ENCODE results near the gene DERL3.

The DERL3 gene

GRCh38 chr22:23825246-23825905 is 13.4 kb downstream of the DERL3 start:
- Histone ChIP-seq H3K36me3 (ENCODE audit: control insufficient read depth, insufficient read depth, low read length) (peaks cover 32% of the 10 kb centered on the region), H3K9ac (ENCODE audit: low read length) (no peak overlapping the region), H3K4me1 (ENCODE audit: control insufficient read depth, insufficient read depth, low read length) (peaks cover 3% of the 10 kb centered on the region), H3K9me3 (ENCODE audit: control insufficient read depth, low read length) (no peaks in the 10 kb centered on the region), H3K27me3 (ENCODE audit: control insufficient read depth, insufficient read depth, low read length) (no peaks in the 10 kb centered on the region), H3K4me3 (ENCODE audit: low read length) (no peak overlapping the region)

GRCh38 chr22:23824476-23825245 is 14.1 kb downstream of the DERL3 start:
- no peak overlapping the region for H3K9ac ChIP-seq (ENCODE audit: low read length)

GRCh38 chr22:23823331-23823791 is 15.4 kb downstream of the DERL3 start:
- H3K9ac ChIP-seq (ENCODE audit: low read length): no peak overlapping the region
- H3K4me1 ChIP-seq (ENCODE audit: control insufficient read depth, insufficient read depth, low read length): peaks cover 3% of the 10 kb centered on the region
- H3K4me3 ChIP-seq (ENCODE audit: low read length): no peak overlapping the region
- H3K36me3 ChIP-seq (ENCODE audit: control insufficient read depth, insufficient read depth, low read length): peaks cover 32% of the 10 kb centered on the region
- H3K27me3 ChIP-seq (ENCODE audit: control insufficient read depth, insufficient read depth, low read length): no peaks in the 10 kb centered on the region
- no peaks in the 10 kb centered on the region for H3K9me3 ChIP-seq (ENCODE audit: control insufficient read depth, low read length)

More at GRCh38 chr22:23824476-23825245, 14.1 kb downstream of the DERL3 start:
- Histone ChIP-seq H3K9me3 (ENCODE audit: control insufficient read depth, low read length) (no peaks in the 10 kb centered on the region), H3K4me3 (ENCODE audit: low read length) (no peak overlapping the region), H3K4me1 (ENCODE audit: control insufficient read depth, insufficient read depth, low read length) (peaks cover 3% of the 10 kb centered on the region), H3K27me3 (ENCODE audit: control insufficient read depth, insufficient read depth, low read length) (no peaks in the 10 kb centered on the region), H3K36me3 (ENCODE audit: control insufficient read depth, insufficient read depth, low read length) (peaks cover 32% of the 10 kb centered on the region)

DNA sequence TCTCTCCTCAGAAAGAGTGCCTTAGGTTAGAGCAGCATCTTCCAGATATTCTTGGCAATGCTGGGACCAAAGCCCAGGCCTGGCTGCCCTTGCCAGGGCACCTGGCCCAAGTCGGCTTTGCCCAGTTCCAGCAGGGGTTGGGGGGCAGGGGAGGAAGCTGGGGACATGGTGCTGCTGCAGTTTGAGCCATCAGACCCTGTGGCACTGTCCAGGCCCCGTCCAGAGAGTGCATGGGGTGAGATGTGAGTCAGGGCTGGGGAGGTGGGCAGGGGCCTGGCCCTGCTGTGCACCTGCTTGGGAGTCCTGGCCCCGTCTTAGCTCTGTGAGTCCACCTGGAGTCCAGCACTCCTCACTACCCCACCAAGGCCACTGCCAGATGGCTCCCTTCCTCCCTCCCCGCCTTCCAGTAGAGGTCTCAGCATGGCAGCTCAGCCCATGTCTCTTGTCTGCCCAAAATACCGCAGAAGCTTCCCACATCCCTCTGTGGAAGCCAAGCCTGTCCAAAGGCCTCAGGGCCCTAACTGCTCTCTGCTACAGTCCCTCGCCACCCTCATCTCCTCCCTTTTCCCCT is 16.6 kb downstream of the DERL3 start:
- Histone ChIP-seq H3K36me3 (ENCODE audit: control insufficient read depth, insufficient read depth, low read length) (peaks cover 35% of the 10 kb centered on the region), H3K4me3 (ENCODE audit: low read length) (no peak overlapping the region), H3K4me1 (ENCODE audit: control insufficient read depth, insufficient read depth, low read length) (peaks cover 3% of the 10 kb centered on the region), H3K27me3 (ENCODE audit: control insufficient read depth, insufficient read depth, low read length) (no peaks in the 10 kb centered on the region), H3K9ac (ENCODE audit: low read length) (no peak overlapping the region), H3K9me3 (ENCODE audit: control insufficient read depth, low read length) (no peaks in the 10 kb centered on the region)

GRCh38 chr22:23820748-23821211 is 18.0 kb downstream of the DERL3 start:
- peaks cover 3% of the 10 kb centered on the region for H3K4me1 ChIP-seq (ENCODE audit: control insufficient read depth, insufficient read depth, low read length)
- no peaks in the 10 kb centered on the region for H3K27me3 ChIP-seq (ENCODE audit: control insufficient read depth, insufficient read depth, low read length)
- H3K36me3 ChIP-seq (ENCODE audit: control insufficient read depth, insufficient read depth, low read length): peaks cover 37% of the 10 kb centered on the region
- no peaks in the 10 kb centered on the region for H3K9me3 ChIP-seq (ENCODE audit: control insufficient read depth, low read length)
- no peak overlapping the region for H3K4me3 ChIP-seq (ENCODE audit: low read length)
- no peak overlapping the region for H3K9ac ChIP-seq (ENCODE audit: low read length)

GRCh38 chr22:23818541-23818940 is 20.3 kb downstream of the DERL3 start:
- no peaks in the 10 kb centered on the region for H3K27me3 ChIP-seq (ENCODE audit: control insufficient read depth, insufficient read depth, low read length)
- peaks cover 17% of the 10 kb centered on the region for H3K36me3 ChIP-seq (ENCODE audit: control insufficient read depth, insufficient read depth, low read length)

DNA sequence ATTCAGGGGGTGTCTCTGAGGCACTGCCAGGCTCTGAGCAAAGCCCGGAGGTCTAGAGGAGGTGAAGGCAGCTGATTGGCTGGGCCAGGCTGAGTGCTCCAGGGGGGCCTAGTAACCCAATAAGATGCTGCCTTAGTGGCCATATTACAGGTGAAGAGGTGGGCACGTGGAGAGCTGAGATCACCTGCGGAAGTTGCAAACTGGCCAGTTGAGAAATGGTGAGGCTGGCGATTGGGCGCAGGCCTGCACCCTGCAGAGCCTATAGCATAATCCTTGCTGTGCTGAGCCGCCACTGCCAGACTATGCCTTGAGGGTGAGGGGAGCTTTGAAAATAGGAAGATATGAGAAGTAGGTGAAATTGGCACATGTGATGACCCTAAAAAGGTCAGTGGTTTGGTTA is 21.7 kb downstream of the DERL3 start:
- Histone ChIP-seq H3K4me3 (ENCODE audit: low read length) (no peak overlapping the region), H3K27me3 (ENCODE audit: control insufficient read depth, insufficient read depth, low read length) (no peaks in the 10 kb centered on the region), H3K4me1 (ENCODE audit: control insufficient read depth, insufficient read depth, low read length) (peaks cover 3% of the 10 kb centered on the region), H3K9ac (ENCODE audit: low read length) (no peak overlapping the region), H3K9me3 (ENCODE audit: control insufficient read depth, low read length) (no peaks in the 10 kb centered on the region), H3K36me3 (ENCODE audit: control insufficient read depth, insufficient read depth, low read length) (peaks cover 15% of the 10 kb centered on the region)

More at GRCh38 chr22:23818541-23818940, 20.3 kb downstream of the DERL3 start:
- Histone ChIP-seq H3K9ac (ENCODE audit: low read length) (no peak overlapping the region), H3K4me3 (ENCODE audit: low read length) (no peak overlapping the region), H3K9me3 (ENCODE audit: control insufficient read depth, low read length) (no peaks in the 10 kb centered on the region), H3K4me1 (ENCODE audit: control insufficient read depth, insufficient read depth, low read length) (peaks cover 3% of the 10 kb centered on the region)

GRCh38 chr22:23816156-23816976 is 22.4 kb downstream of the DERL3 start:
- Histone ChIP-seq H3K4me3 (ENCODE audit: low read length) (no peak overlapping the region), H3K36me3 (ENCODE audit: control insufficient read depth, insufficient read depth, low read length) (peaks cover 15% of the 10 kb centered on the region), H3K9me3 (ENCODE audit: control insufficient read depth, low read length) (no peaks in the 10 kb centered on the region), H3K9ac (ENCODE audit: low read length) (no peak overlapping the region), H3K4me1 (ENCODE audit: control insufficient read depth, insufficient read depth, low read length) (peaks cover 3% of the 10 kb centered on the region), H3K27me3 (ENCODE audit: control insufficient read depth, insufficient read depth, low read length) (no peaks in the 10 kb centered on the region)

- Histone ChIP-seq H3K9me3 (ENCODE audit: control insufficient read depth, low read length) (no peaks in the 10 kb centered on the region), H3K27me3 (ENCODE audit: control insufficient read depth, insufficient read depth, low read length) (no peaks in the 10 kb centered on the region), H3K9ac (ENCODE audit: low read length) (no peak overlapping the region), H3K4me3 (ENCODE audit: low read length) (no peak overlapping the region), H3K36me3 (ENCODE audit: control insufficient read depth, insufficient read depth, low read length) (peaks cover 15% of the 10 kb centered on the region), H3K4me1 (ENCODE audit: control insufficient read depth, insufficient read depth, low read length) (peaks cover under 1% of the 10 kb centered on the region)
Measured at GRCh38 chr22:23815541-23816155, 23.2 kb downstream of the DERL3 start.

GRCh38 chr22:23812378-23812777 is 26.4 kb downstream of the DERL3 start:
- H3K36me3 ChIP-seq (ENCODE audit: control insufficient read depth, insufficient read depth, low read length): peaks cover 13% of the 10 kb centered on the region
- H3K4me1 ChIP-seq (ENCODE audit: control insufficient read depth, insufficient read depth, low read length): no peaks in the 10 kb centered on the region
- H3K9ac ChIP-seq (ENCODE audit: low read length): no peak overlapping the region
- no peaks in the 10 kb centered on the region for H3K9me3 ChIP-seq (ENCODE audit: control insufficient read depth, low read length)
- H3K27me3 ChIP-seq (ENCODE audit: control insufficient read depth, insufficient read depth, low read length): no peaks in the 10 kb centered on the region
- H3K4me3 ChIP-seq (ENCODE audit: low read length): no peak overlapping the region

- H3K4me1 ChIP-seq (ENCODE audit: control insufficient read depth, insufficient read depth, low read length): no peaks in the 10 kb centered on the region
- H3K27me3 ChIP-seq (ENCODE audit: control insufficient read depth, insufficient read depth, low read length): no peaks in the 10 kb centered on the region
- H3K4me3 ChIP-seq (ENCODE audit: low read length): no peak overlapping the region
- H3K9me3 ChIP-seq (ENCODE audit: control insufficient read depth, low read length): no peaks in the 10 kb centered on the region
- no peaks in the 10 kb centered on the region for H3K36me3 ChIP-seq (ENCODE audit: control insufficient read depth, insufficient read depth, low read length)
- H3K9ac ChIP-seq (ENCODE audit: low read length): no peak overlapping the region
Measured at GRCh38 chr22:23806837-23807236, 32.0 kb downstream of the DERL3 start.

All from mucosa of stomach (tissue), 1 donor.